BE2C (cell line): Measurements from ENCODE around the gene CREBRF.

Experiments
- DNase-seq: peaks from one replicate; pipeline ENCODE4 v3.0.0-alpha.2; 2020
- H3K27me3 ChIP-seq: fragments of 250-450 bp; sonication (Bioruptor Pico); 2 replicates; pipeline ENCODE4 v1.5.1; 2020; ENCODE audit warnings: mild to moderate bottlenecking
- H3K36me3 ChIP-seq: fragments of 250-450 bp; sonication (Bioruptor Pico); 2 replicates; pipeline ENCODE4 v1.5.1; 2020; ENCODE audit warnings: mild to moderate bottlenecking
- H3K4me1 ChIP-seq: fragments of 250-450 bp; sonication (Bioruptor Pico); 2 replicates; pipeline ENCODE4 v1.5.1; 2020
- H3K4me3 ChIP-seq: 2 replicates; pipeline ENCODE4 v1.5.1; 2011; ENCODE audit warnings: low read depth, low read length
- H3K9me3 ChIP-seq: fragments of 250-450 bp; sonication (Bioruptor Pico); 2 replicates; pipeline ENCODE4 v1.5.1; 2020
- CTCF ChIP-seq: IDR thresholded peaks from 2 replicates; pipeline ENCODE4 v1.5.1; 2012; ENCODE audit warnings: mild to moderate bottlenecking, low read depth, low read length

CREBRF gene

GRCh38 chr5:173158366-173158765, 102.2 kb downstream of the CREBRF start:
- no peak for DNase-seq
- Histone ChIP-seq H3K4me1 (no peaks in the 10 kb centered on the region), H3K36me3 (peaks cover 35% of the 10 kb centered on the region), H3K9me3 (no peaks in the 10 kb centered on the region), H3K27me3 (no peaks in the 10 kb centered on the region), H3K4me3 (no peak overlapping the region)
- no peak for TF ChIP-seq CTCF

GRCh38 chr5:173159256-173159655, 103.1 kb downstream of the CREBRF start:
- DNase-seq, result no peak
- Histone ChIP-seq H3K27me3 (no peaks in the 10 kb centered on the region), H3K4me1 (no peaks in the 10 kb centered on the region), H3K9me3 (no peaks in the 10 kb centered on the region), H3K4me3 (no peak overlapping the region), H3K36me3 (peaks cover 30% of the 10 kb centered on the region)
- no peak for TF ChIP-seq CTCF

- Histone ChIP-seq H3K9me3 (no peaks in the 10 kb centered on the region), H3K27me3 (no peaks in the 10 kb centered on the region)
Measured at GRCh38 chr5:173161148-173161547, 105.0 kb downstream of the CREBRF start.

GRCh38 chr5:173163219-173163618, 107.1 kb downstream of the CREBRF start:
- Histone ChIP-seq H3K36me3 (peaks cover 17% of the 10 kb centered on the region), H3K4me1 (no peaks in the 10 kb centered on the region), H3K27me3 (no peaks in the 10 kb centered on the region), H3K9me3 (no peaks in the 10 kb centered on the region), H3K4me3 (no peak overlapping the region)
- no peak for TF ChIP-seq CTCF
- DNase-seq, result no peak

More at GRCh38 chr5:173161148-173161547, 105.0 kb downstream of the CREBRF start:
- Histone ChIP-seq H3K36me3 (peaks cover 17% of the 10 kb centered on the region), H3K4me1 (no peaks in the 10 kb centered on the region), H3K4me3 (no peak overlapping the region)
- no peak for DNase-seq
- no peak for TF ChIP-seq CTCF

GRCh38 chr5:173165177-173166016, 109.2 kb downstream of the CREBRF start:
- H3K9me3 ChIP-seq, result no peaks in the 10 kb centered on the region
- H3K4me1 ChIP-seq, result no peaks in the 10 kb centered on the region
- H3K27me3 ChIP-seq, result peaks cover 2% of the 10 kb centered on the region; the same call in 1 of the 2 replicates
- DNase-seq, result no peak
- no peak overlapping the region for H3K4me3 ChIP-seq
- TF ChIP-seq CTCF, result no peak
- H3K36me3 ChIP-seq, result peaks cover 5% of the 10 kb centered on the region

GRCh38 chr5:173172166-173172565, 116.0 kb downstream of the CREBRF start:
- H3K4me1 ChIP-seq, result no peaks in the 10 kb centered on the region
- no peak for DNase-seq
- no peak overlapping the region for H3K4me3 ChIP-seq
- 0 out of 2 replicates have a peak, but pooled peaks have one; percentile 9 for TF ChIP-seq CTCF
- H3K9me3 ChIP-seq, result no peaks in the 10 kb centered on the region
- H3K36me3 ChIP-seq, result no peaks in the 10 kb centered on the region
- peaks cover 10% of the 10 kb centered on the region for H3K27me3 ChIP-seq
